DND-41 (cell line): ENCODE results near the gene MAPK10.

Source experiments
- EZH2 ChIP-seq: IDR thresholded peaks from 3 replicates; pipeline ENCODE4 v1.6.1; 2012; ENCODE audit warnings: borderline replicate concordance, low read depth, mild to moderate bottlenecking, moderate library complexity, low read length, inconsistent platforms; ENCODE audit not compliant: severe bottlenecking
- TF ChIP-seq, protein P1 (sequence below): IDR thresholded peaks from 2 replicates; pipeline ENCODE4 v1.5.1; 2012; ENCODE audit warnings: borderline replicate concordance, low read length, moderate library complexity, mild to moderate bottlenecking; ENCODE audit not compliant: poor library complexity, severe bottlenecking; ENCODE audit errors: extremely low read depth

DNA sequence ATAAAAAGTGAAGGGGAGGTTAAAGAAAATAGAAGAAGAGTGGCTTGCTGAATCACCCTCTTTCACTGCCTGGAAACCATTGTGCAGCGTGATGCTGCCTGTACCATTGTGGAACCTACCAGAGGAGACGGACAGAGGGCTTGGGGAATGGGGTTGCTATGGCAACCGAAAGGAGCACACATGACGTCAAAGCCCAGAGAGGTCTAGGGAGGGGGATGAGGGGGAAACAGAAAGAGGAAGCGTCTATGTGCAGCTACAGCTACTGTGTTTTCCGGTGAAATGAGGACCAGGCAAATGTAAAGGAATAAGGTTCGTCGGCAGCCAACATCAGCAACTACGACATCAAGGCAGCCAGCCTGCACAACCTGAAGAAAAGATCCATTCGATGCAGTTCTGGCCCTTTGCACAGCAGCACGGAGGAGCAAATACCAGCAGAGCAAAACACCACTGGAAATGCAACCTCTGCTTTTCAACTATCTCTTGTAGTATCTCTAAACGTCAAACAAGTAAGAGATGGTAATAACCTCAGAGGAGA is at the start of gene MAPK10:
- TF ChIP-seq, protein P1, sequence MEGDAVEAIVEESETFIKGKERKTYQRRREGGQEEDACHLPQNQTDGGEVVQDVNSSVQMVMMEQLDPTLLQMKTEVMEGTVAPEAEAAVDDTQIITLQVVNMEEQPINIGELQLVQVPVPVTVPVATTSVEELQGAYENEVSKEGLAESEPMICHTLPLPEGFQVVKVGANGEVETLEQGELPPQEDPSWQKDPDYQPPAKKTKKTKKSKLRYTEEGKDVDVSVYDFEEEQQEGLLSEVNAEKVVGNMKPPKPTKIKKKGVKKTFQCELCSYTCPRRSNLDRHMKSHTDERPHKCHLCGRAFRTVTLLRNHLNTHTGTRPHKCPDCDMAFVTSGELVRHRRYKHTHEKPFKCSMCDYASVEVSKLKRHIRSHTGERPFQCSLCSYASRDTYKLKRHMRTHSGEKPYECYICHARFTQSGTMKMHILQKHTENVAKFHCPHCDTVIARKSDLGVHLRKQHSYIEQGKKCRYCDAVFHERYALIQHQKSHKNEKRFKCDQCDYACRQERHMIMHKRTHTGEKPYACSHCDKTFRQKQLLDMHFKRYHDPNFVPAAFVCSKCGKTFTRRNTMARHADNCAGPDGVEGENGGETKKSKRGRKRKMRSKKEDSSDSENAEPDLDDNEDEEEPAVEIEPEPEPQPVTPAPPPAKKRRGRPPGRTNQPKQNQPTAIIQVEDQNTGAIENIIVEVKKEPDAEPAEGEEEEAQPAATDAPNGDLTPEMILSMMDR: no peak
- TF ChIP-seq EZH2: no peak
